OCI-M1 (cell line): ENCODE data around the gene BLTP3B.

Experiments
- DNase-seq: peaks from one replicate; lab custom pipeline; 2025; lab: John Stamatoyannopoulos, UW

The BLTP3B gene

DNA sequence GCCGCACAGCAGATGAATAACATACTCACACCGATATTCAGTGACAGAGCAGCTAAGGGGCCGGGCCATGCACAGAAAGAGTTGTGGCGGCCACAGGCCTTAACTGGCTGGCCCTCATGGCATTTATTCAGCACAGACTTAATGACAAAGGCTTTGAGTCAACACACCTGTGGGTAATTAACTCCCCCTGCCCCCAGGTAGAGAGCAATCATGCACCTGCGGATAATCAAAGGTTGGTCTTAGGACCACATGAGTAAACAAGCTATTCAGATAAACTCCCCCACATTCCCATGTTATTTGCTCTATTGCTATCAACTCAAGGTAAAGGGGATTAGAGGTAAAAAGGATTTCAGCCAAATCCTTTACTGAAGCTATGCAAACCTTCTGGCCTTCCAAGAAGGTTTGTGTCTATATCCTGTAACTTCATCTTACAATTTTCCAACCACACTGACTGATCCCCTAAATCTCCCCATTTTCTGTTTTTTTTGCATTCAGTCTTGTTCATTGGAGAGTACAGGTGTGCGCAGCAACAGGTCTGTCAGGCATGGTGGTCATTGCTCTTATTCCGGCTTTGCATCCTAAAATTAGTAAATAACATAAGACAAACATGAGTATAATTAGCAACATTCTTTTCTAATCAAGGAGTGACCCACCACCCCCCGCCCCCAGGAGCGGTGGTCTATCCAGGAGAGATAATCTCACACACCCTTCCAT, 16.9 kb upstream of the BLTP3B start:
- no peak for DNase-seq

DNA sequence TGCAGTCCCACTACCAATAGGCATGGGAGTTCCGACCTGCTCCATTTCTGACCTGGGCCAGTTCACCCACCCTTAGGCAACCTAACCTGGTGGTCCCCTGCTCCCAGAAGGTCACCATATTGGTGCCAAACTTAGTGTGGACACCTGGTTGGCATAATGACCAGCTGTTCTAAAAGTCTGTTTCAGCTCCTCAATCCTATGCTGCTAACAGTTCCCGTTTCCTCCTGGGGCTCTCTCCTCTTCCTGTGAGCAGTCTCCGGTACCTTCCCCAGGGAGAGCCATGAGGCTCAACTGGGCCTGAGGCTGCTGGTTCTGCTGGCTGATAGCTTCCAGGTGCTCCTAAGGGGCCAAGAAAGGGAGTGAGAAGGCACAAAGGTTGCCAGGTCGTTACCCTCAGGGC, 15.9 kb upstream of the BLTP3B start:
- no peak for DNase-seq

GRCh38 chr12:100157427-100157821, 14.8 kb upstream of the BLTP3B start:
- DNase-seq, result no peak

DNA sequence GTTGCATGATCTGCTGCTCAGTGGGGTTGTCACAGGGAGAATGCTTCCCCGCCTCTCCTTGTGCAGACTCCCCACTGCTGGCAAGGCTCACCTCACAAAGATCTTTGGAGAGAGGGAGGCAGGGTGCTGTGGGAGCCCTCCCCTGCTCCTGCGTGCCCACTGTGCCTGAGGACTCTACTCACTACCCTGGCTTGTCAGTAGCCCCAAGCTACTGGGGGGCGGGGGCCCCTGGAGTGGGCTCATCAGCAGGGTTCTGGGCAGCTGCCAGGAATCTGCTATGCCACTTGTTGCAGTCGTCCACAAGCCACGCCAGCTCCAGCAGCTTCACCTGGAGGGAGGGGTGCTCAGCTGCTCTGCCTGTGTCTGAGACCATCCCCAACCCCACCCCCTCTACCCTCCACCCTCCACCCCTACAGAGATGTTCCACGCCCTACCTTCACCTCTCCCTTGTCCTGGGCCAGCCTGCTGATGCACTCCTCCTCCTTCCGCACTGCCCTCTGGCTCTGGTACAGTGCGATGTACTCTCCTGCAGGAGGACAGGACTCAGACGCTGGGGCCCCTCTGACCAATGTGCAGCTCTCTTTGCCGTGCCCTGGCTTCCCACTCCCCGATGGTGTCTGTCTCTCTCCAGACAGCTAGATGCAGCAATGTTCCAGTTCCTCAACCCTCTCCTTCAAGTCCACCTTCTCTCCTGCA, 14.2 kb upstream of the BLTP3B start:
- DNase-seq, result no peak

- peak; percentile 89 for DNase-seq
Measured at GRCh38 chr12:100154474-100155247, 12.0 kb upstream of the BLTP3B start.

DNA sequence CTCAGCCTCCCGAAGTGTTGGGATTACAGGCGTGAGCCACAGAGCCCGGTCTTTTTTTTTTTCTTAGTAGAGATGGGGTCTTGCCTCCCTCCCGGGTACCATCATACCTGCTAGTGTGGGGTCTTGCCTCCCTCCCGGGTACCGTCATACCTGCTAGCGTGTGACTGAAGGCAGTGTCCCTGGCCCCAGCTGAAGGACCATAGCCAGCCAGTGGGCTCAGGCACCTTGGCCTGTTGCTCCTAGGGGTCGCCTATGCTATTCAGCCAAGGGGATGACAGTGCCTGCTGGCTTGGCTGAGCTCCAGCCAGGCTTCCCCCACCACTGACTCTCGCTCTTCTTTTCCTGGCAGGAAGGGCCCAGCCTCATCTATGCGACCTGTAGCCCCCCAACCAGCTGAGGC, 10.5 kb upstream of the BLTP3B start:
- DNase-seq, result no peak

GRCh38 chr12:100151769-100152168, 9.1 kb upstream of the BLTP3B start:
- no peak for DNase-seq

GRCh38 chr12:100146252-100146651, 3.6 kb upstream of the BLTP3B start:
- no peak for DNase-seq

GRCh38 chr12:100145643-100146042, 3.0 kb upstream of the BLTP3B start:
- no peak for DNase-seq

DNA sequence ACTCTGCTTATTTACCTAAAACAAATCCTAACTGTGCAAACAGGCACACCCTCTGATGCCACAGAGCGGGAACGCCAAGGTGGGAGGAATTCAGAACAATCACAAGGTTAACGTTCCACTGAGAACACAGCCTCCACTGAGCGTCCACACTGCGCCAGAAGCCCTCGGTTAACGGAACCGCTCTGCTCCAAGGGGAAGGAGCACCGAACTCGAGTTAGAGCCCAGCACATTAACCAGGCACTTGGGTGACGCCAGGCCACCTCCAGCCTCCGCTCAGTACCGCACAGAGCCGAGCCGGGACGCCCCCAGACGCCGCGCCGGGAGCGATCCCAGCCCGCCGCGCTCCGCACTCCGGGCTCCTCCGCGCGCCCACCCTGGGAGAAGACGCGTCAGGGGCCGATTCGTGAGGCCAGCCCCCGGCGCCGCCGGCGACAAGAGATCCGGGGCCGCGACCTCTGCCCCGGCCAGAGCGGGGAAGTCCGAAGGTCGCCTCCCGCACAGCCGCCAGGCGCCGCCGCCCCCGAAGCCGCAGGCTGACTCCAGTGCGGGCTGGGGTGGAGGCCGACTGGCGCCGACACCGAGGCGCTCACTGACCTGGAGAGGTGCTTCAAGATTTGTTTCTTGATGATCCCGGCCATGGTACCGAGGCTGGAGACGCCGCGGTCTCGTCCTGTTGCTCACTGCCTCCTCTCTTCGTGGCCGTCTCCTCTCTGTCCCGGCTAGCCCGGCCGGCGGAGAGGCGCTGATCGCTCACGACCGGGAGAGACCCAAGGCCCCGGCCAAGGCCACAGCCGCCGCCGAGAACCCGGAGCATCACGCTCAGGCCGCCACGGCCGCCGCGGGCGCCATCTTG, 450 bp downstream of the BLTP3B start:
- DNase-seq, result peak; percentile 85

GRCh38 chr12:100141666-100141997, 1.0 kb downstream of the BLTP3B start:
- peak; percentile 85 for DNase-seq

DNA sequence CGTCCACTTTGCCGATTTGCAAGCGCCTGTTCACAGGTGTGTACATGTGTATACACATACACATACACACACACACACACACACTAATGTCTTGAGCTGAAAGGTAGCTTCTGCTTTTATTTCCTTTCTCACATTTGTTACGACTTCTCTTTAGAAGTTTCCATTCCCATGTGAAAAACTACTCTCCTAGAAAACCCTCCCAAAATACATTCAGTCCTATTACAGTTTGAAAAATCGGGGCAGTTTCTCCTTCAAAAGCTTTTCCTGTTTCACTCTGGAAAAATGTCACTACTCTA, 3.9 kb downstream of the BLTP3B start:
- DNase-seq, result peak; percentile 54

DNA sequence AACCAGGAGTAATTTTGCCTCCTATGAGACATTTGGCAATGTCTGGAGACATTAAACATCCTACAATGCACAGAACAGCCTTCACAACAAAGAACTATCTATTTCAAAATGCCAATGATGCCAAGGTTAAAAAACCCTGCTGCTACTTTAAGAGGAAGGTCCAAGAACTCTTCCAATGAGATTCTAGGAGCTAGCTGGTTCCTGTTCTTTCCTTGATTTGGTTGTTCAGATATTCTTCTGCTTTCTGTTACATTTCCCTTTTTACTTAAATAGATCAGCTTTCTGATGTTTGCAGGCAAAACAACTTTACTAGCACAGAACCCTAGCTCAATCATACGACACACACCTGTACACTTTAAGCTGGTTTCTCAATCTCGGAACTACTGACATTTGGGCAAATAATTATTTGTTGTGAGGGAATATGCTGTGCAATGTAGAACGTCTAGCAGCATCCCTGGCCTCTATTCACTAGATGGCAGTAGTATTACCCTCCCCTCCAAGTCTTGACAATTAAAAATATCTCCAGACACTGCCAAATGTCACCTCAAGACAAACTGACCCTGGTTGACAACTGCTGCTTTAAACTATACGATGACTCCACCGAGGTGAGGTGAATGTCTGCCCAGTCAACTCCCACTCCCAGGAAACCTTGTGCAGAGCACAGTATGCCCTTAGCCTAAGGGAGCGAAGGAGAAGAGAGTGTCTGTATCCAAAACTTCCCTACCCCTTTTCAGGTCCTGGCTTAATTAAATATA, 4.4 kb downstream of the BLTP3B start:
- DNase-seq, result peak; percentile 74

DNA sequence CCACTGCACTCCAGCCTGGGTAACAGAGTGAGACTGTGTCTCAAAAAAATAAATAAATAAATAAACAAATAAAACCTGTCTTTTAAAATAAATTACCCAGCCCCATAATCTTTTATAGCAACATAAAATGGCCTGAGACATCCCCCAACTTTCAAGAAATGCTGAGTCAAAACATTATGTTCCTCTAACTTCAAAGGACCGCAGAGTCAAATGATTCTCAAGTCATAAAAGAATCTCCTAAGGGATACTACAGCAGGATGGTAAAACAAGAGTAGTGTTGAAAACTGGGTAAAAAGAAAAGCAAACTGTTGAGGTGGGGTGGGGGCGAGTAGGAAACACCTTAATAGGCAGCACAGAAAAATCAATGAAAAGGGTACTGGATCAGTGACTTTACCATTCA, 9.5 kb downstream of the BLTP3B start:
- DNase-seq, result no peak

- peak; percentile 78 for DNase-seq
Measured at GRCh38 chr12:100128512-100128908, 14.2 kb downstream of the BLTP3B start.

DNA sequence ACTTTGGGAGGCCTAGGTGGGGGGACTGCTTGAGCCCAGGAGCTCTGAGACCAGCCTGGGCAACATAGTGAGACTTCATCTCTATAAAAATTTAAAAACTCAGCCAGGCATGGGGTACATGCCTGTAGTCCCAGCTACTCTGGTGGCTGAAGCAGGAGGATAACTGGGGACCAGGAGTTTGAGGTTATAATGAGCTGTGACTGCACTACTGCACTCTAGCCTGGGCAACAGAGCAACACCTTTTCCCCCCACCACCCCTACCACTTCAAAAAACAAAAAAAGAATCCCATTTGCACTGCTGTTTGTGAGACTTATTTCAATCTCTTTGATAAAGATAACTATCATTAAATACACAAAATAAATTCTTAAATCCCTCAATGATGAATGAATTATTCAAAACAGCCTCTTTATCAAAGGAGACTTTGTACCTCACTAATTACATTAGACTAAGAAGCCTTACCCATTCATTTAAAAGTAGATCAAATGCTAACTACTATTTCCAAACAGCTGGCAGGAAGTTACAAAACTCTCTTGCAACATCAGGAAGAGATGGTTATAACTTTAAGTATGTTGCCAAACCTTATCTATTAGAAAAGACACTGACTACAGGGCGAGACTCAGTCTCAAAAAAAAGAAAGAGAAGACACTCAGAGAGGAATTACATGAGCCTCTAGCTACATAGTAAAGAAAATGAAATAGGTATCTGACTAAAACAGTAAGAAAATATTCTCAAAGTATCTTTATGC, 14.7 kb downstream of the BLTP3B start:
- peak; percentile 76 for DNase-seq

DNA sequence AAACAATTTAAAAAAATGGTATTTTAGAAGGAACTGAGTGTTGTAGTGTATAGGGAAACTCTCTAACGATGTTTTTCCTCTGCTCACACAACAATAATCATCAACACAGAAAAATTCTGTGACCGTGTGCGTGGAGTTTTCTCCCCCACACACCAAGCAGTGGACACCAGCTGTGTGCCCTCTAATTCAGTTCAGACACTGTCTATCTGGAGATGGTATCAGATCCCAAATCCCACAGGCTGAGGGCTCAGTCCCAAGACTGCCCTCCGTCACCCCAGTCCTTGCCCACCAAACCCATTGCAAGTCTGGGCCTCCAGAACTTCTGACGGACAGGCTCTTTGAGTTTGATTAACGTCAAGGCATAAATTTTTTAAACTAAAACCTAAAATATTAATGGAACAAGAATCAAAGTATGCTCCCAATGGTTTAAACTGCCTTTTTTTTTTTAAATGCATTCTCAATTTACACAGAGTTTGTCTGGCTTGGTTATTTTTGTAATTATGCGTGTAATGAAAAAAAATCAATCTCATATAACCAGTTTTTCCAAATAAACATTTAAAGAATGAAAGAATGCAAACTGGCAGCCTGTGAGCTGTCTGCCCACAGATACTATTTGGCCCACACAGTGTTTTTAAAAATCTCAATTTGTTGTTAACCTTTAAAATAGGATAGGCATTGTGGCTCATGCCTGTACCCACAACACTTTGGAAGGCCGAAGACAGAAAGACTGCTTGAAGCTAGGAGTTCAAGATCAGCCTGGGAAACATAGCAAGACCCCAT, 19.2 kb downstream of the BLTP3B start:
- DNase-seq, result no peak

GRCh38 chr12:100120355-100120754, 22.3 kb downstream of the BLTP3B start:
- no peak for DNase-seq

DNA sequence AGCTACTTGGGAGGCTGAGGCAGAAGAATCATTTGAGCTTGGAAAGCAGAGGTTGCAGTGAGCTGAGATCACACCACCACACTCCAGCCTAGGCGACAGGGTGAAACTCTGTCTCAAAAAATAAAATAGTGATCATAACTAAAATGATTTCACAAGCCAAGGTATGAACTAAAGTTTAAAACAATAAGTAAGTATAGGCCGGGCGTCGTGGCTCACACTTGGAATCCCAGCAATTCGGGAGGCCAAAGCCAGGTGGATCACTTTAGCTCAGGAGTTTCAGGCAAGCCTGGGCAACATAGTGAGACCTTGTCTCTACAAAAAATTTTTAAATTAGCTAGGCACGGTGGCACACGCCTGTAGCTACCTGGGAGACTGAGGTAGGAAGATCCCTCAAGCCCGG, 27.4 kb downstream of the BLTP3B start:
- DNase-seq, result no peak

- no peak for DNase-seq
Measured at GRCh38 chr12:100114574-100114973, 28.1 kb downstream of the BLTP3B start.
